ENCODE results near the gene WFDC1.

The WFDC1 gene, protein sequence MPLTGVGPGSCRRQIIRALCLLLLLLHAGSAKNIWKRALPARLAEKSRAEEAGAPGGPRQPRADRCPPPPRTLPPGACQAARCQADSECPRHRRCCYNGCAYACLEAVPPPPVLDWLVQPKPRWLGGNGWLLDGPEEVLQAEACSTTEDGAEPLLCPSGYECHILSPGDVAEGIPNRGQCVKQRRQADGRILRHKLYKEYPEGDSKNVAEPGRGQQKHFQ

DNA sequence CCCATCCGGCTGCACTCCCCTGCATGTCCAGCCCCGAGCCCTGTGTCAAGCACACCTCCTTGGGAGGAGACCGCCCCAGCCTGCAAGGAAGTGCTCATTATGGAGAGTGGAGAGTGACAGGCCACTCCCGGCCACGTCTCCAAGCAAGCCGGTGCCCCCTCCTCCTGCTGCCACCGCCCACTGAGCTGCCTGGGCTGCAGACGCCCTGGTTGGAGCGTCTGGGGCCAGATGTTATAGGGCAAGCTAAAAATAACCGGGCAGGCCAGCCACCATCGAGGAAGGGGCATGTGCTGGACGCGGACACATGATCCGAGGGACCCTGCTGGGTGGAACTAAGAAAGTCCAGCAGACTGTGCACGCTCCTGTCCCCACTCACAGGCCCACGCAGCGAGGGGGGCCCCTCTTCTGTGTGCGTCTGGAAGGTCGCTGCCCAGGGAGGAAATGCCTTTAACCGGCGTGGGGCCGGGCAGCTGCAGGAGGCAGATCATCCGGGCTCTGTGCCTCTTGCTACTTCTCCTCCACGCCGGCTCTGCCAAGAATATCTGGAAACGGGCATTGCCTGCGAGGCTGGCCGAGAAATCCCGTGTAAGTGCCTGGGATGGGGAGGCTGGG is at the start of gene WFDC1:
Gene WFDC1, plus strand, starts transcription at position 348 of the 612 bp plus-strand sequence. Its CDS starts 94 bp downstream, at position 442.
- DNase-seq = no peak

- DNase-seq = no peak
These were observed 48.6 kb upstream of the WFDC1 start for GRCh38 chr16:84245956-84246678.

- DNase-seq = no peak
These were observed 48.0 kb upstream of the WFDC1 start for GRCh38 chr16:84246679-84247077.

DNA sequence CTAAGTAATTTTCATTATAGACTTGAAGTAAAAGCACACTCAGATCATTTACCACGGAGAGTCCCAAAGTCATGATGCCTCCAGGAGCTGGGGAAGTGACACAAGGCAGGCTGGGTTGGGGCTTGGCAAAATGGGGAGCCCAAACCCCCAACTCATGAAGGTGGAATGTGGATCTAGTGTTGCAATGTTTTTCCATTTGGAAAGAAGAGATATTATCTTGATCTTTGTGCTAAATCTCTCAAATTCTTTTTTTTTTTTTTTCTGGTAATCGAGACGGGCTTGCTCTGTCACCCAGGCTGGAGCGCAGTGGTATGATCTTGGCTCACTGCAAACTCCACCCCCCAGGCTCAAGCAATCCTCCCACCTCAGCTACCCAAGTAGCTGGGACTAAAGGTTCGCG is 47.3 kb upstream of the WFDC1 start:
- no peak for DNase-seq

GRCh38 chr16:84247844-84248243 is 46.8 kb upstream of the WFDC1 start:
- no peak for DNase-seq

GRCh38 chr16:84252184-84252583 is 42.5 kb upstream of the WFDC1 start:
- no peak for DNase-seq

DNA sequence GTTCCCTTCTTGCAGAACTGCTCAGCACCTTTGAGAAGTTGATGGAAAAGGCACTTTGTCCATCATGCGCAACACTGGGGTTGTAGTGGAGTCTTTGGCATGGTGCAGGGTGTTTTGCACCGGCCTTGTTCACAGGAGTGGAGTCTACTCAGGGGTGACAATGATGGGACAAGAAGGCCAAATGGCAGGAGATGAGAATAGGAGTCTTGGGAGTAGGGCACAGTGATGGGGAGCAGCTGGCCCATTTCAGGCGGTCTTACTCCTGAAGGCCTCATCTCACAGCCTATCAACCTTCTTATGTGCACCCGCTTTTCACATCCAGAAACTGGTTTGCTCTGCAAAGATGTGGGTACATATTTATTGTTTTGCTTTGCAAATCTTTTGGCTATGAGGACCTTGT is 41.5 kb upstream of the WFDC1 start:
- DNase-seq = no peak

- DNase-seq = no peak
These were observed 40.6 kb upstream of the WFDC1 start for GRCh38 chr16:84254062-84254461.

GRCh38 chr16:84255050-84255810 is 39.4 kb upstream of the WFDC1 start:
- no peak for DNase-seq

GRCh38 chr16:84258266-84258665 is 36.4 kb upstream of the WFDC1 start:
- no peak for DNase-seq

DNA sequence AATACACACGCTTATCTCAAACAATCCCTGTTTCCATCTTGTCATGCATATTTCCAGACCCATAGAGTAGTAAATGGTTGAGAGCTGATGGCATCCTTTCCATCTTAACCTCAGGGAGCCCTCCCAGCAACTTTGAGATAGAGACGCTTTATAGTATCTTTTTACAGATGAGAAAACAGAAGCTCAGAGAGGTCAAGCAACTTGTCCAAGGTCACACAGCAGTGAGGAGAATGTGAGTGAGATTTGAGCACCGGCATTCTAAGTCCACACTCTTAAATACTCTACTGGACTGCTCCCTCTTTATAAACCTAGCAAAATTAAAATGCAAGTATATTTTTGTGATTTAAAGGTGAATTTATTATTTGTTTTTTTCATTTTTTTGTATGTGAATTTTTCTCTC is 35.0 kb upstream of the WFDC1 start:
- no peak for DNase-seq

DNA sequence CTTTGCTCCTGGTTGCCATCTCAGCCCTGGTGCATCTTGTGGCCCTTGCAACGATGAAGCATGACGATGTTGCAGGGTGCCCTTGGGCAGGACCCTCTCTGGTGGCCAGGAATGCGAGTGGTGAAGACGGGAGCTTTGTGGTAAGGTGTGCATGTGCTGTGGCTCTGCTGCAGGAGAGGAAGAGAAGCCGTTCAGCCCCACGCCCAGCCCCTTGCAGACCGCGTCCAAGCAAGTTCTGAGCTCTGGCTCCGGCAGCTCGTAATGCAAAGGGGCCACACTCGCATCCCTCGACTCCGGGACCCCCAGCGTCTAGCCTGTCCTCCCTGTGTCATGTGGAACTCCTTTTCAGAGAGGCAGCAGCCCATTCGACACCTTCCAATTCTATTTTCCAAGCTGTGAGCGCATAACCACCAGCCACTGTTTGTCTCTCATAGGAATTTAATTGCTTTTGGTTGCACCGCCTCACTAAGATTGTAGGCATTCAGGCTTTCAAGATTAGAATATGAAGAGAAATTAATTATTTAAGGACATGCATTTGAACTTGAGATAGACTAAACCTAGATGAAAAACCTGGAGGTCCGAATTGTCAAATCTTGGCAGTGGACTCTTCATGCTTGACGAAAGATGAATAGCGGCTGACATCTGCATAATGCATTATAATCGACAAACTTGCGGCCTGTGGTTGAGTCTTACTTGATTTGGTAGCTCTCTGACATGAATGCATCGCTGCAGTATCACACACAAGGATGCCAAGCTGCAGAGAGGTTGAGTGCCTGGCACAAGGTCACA is 33.7 kb upstream of the WFDC1 start:
- DNase-seq = no peak

DNA sequence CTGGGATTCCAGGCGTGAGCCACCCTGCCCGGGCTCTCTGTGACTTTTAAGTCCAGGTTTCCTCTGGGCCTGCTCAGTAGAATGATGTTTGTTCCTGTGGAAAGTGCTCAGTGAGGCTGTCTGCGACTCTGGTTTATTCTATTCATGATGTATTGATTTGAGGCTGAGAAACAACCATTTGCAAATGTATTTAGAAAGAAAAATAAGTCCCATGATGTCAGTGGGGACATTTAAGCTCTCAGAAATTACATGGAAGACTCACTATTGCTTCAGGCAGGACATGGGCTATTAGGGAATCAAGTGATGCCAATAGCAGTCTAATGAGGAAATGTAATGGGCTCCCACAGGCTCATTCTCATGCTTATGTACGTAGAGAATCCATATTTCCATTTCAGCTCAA is 32.6 kb upstream of the WFDC1 start:
- no peak for DNase-seq

DNA sequence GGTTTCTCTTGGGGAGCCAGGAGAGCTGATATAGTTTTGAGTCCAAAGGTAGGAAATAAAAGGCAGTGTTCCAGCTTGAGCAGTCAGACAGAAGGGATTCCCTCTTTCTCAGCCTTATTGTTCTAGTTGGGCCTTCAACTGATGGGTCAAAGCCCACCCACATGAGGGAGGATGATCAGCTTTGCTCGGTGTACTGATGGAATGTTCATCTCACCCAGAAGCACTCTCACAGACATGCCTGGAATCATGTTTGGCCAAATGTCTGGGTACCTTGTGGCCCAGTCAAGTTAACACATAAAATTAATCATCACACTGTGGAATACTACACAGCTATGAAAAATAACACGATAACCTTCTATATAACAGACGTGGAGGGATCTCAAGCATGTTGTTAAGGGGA is 31.7 kb upstream of the WFDC1 start:
- DNase-seq = no peak

DNA sequence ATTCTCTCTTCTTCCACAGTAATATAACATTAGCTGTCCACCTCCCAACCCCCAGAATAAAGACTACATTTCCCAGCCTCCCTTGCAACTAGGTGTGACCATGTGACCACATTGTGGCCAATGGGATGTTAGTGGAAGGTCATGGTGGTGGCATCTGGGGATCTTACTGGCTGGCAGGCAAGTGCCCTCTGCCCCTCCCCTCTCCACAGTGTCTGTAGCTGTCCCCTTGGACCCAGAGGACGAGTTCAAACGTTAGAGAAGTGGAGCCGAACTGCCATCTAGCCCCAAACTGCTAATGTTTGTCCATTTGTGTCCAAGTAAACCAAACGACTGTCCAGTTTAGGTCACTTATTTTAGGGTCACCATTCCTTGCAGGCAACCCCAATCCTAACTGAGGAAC is 28.2 kb upstream of the WFDC1 start:
- peak; percentile 10 for DNase-seq

DNA sequence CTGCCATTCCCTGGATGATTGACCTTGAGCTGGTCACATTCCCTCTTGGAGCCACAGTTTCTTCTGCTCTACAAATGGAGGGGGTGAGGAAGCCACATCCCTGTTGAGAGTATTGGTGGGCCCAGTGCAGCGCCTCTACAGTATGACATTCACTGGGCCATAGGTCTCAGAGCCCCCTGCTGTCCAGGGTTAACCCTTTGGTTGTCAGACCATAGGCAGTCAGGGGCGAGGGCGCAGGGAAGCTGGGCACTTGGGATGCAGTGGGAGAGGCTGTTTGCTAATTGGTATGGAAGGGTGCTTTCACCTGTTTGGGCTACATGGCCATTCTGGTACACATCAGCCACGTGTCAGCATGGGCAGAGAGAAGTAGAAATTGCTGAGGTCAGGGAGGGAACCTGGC is 27.3 kb upstream of the WFDC1 start:
- DNase-seq = no peak

GRCh38 chr16:84268291-84269040 is 26.2 kb upstream of the WFDC1 start:
- DNase-seq = no peak

DNA sequence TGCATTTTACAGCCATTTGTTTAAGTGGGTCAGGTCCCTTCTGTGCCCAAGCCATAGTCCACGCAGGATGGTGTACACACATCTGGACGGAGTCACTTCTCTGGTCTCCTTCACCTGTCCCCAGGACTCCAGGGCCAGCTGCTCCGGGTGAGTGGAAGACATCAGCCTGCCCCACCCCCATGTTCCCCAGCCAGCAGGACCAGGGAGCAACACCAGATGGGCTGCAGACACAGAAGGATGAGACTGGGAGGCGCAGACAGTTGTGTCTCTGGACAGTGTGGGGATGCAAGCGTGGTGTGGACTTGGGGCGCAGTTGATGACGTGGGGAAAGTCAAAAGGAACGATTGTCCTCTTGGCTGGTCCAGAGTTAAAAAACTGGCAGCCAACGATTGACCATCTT is 24.6 kb upstream of the WFDC1 start:
- no peak for DNase-seq

DNA sequence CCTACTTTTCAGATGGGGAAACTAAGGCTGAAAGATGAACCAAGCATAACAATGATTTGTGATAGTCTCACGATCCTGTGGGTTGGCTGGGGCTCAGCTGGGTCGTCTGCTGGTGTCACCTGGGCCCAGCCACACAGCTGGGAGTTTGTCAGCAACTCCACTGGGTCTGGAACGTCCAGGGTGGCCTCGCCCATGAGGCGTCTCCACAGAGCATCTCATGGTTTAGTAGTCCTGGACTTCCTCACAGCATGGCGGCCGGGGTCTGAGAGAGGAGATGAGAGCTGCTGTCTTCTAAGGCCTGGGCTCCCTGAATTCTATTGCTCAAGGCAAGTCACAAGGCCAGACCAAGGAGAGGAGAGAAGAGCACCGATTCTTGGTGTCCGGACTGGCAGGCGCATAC is 24.1 kb upstream of the WFDC1 start:
- DNase-seq = no peak

DNA sequence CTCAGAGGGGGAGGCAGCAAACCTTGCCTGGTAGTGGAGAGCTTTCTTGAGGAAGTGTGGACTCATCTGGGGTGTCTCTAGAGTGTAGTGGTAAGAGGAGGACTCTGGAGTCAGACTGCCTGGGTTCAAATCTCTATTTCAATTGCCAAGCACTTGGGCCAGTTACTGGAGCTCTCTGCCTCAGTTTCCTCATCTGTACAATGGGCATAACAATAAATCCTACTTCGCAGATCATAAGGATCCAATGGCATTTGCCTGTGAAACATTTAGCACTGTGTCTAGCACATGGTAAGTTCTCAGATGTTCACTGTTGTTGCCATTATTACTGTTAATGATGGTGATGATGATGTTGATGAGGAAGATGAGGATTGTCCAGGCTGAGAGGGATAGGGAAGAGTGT is 23.6 kb upstream of the WFDC1 start:
- no peak for DNase-seq

DNA sequence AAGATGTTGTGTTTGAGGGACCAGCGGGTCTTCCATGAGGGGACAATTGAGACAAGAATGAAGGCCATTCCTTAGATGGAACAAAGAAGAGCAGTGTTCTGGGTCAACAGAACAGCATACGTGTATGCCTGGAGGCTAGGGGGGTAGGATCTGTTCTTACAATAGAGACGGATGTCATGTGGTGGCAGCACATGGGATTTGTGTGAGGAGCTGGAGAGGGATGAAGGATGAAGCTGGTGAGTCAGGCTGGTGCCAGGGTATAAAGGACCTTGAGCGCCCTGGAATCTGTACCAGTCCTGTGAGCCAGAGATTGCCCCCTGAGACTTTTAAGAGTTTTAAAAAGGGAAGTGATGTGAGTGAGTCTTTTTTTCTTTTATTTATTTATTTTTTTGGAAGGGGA is 22.8 kb upstream of the WFDC1 start:
- DNase-seq = no peak

DNA sequence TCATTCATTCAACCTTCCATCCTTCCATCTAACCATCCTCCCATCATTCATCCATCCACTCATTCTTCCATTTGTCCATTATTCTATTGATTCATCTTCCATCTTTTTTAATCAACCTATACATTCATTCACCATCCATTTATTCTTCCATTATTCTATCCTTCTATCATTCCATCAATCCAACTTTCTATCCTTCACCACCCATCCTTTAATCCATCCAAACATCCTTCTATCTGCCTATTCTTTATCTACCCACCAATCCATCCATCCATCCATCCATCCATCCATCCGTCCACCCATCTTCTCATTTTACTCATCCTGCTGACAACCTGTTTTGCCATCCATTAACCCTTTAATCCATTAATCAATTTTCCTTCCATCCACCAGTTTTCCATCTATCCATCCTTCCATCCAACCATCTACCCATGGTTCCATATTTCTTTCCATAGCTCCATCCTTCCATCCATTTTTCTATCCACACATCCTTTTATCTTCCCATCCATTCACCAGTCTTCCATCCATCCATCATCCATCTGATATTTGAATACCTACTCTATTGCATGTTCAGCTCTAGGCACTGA is 21.8 kb upstream of the WFDC1 start:
- no peak for DNase-seq

Measured in stimulated activated CD4-positive, alpha-beta T cell treated with anti-CD3 and anti-CD28 coated beads, Interleukin-4, amount 100 ng/mL, for 24 hours (primary cell).